HCT116 (cell line): ENCODE results near the gene IL1RAPL2.

Experiments
- CEBPB ChIP-seq: IDR thresholded peaks from 2 replicates; pipeline ENCODE4 v1.6.1; 2012; ENCODE audit warnings: low read depth
- EZH2 ChIP-seq: fragments of 200-600 bp; sonication (generic); IDR thresholded peaks from 2 replicates; pipeline ENCODE4 v1.6.1; 2017; ENCODE audit warnings: antibody characterized with exemption, mixed run types
- EZH2phosphoT487 ChIP-seq: fragments of 200-600 bp; IDR thresholded peaks from 2 replicates; pipeline ENCODE4 v1.6.1; 2018; ENCODE audit warnings: antibody characterized with exemption, borderline replicate concordance
- POLR2AphosphoS5 ChIP-seq: IDR thresholded peaks from 2 replicates; pipeline ENCODE4 v1.6.1; 2011; ENCODE audit warnings: mild to moderate bottlenecking, low read depth, low read length, moderate library complexity
- SIN3A ChIP-seq: IDR thresholded peaks from 2 replicates; pipeline ENCODE4 v1.6.1; 2012; ENCODE audit warnings: low read depth
- TF ChIP-seq, protein P1 (sequence below), 3 experiments: fragments of 200-600 bp in 1 of 3; sonication (generic) in 1 of 3; IDR thresholded peaks in 2 of 3; conservative IDR thresholded peaks in 1 of 3; 2 replicates each; pipeline ENCODE4 v1.5.1; 2012 to 2017; ENCODE audit warnings: low read depth in 2 of 3, low read length in 2 of 3, antibody characterized with exemption in 1 of 3, borderline replicate concordance in 1 of 3, control low read depth in 1 of 3, mild to moderate bottlenecking in 1 of 3, mixed read lengths in 1 of 3, mixed run types in 1 of 3, moderate library complexity in 1 of 3; ENCODE audit not compliant: insufficient read depth in 1 of 3
- TF ChIP-seq, protein P2 (sequence below): IDR thresholded peaks from 2 replicates; pipeline ENCODE4 v1.6.1; 2012
- TF ChIP-seq, protein P3 (sequence below): IDR thresholded peaks from 2 replicates; pipeline ENCODE4 v1.6.1; 2012; ENCODE audit warnings: low read depth

DNA sequence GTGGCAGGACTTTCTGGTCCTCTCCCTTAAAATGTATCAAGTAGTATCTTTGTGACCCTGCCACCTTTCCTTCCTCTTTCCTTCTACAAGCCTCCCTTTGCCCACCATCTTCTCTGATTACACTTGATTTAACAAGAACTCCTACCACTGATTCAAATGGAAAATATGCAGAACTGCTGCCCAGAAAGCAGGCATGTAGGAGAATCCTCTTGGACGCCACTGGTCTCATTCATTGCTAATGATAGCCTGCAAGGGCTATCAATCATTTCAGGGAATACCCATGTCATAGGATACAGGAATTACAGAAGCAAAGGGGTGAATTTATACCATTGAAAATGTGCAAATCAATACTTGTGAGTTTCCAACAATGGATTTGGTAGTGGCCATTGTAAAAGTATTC, 961.8 kb downstream of the IL1RAPL2 start:
- TF ChIP-seq SIN3A (no peak), EZH2 (no peak), POLR2AphosphoS5 (no peak), CEBPB (no peak), EZH2phosphoT487 (no peak)
- TF ChIP-seq, protein P1, sequence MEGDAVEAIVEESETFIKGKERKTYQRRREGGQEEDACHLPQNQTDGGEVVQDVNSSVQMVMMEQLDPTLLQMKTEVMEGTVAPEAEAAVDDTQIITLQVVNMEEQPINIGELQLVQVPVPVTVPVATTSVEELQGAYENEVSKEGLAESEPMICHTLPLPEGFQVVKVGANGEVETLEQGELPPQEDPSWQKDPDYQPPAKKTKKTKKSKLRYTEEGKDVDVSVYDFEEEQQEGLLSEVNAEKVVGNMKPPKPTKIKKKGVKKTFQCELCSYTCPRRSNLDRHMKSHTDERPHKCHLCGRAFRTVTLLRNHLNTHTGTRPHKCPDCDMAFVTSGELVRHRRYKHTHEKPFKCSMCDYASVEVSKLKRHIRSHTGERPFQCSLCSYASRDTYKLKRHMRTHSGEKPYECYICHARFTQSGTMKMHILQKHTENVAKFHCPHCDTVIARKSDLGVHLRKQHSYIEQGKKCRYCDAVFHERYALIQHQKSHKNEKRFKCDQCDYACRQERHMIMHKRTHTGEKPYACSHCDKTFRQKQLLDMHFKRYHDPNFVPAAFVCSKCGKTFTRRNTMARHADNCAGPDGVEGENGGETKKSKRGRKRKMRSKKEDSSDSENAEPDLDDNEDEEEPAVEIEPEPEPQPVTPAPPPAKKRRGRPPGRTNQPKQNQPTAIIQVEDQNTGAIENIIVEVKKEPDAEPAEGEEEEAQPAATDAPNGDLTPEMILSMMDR (IDR thresholded peaks at IDR 0.05 in 2 of 3, conservative IDR thresholded peaks at IDR 0.05 in 1 of 3; ENCODE audit: borderline replicate concordance in 1 of 3, insufficient read depth in 1 of 3, low read depth in 2 of 3, low read length in 2 of 3) = no peak
- TF ChIP-seq, protein P2, sequence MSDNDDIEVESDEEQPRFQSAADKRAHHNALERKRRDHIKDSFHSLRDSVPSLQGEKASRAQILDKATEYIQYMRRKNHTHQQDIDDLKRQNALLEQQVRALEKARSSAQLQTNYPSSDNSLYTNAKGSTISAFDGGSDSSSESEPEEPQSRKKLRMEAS = no peak
- TF ChIP-seq, protein P3, sequence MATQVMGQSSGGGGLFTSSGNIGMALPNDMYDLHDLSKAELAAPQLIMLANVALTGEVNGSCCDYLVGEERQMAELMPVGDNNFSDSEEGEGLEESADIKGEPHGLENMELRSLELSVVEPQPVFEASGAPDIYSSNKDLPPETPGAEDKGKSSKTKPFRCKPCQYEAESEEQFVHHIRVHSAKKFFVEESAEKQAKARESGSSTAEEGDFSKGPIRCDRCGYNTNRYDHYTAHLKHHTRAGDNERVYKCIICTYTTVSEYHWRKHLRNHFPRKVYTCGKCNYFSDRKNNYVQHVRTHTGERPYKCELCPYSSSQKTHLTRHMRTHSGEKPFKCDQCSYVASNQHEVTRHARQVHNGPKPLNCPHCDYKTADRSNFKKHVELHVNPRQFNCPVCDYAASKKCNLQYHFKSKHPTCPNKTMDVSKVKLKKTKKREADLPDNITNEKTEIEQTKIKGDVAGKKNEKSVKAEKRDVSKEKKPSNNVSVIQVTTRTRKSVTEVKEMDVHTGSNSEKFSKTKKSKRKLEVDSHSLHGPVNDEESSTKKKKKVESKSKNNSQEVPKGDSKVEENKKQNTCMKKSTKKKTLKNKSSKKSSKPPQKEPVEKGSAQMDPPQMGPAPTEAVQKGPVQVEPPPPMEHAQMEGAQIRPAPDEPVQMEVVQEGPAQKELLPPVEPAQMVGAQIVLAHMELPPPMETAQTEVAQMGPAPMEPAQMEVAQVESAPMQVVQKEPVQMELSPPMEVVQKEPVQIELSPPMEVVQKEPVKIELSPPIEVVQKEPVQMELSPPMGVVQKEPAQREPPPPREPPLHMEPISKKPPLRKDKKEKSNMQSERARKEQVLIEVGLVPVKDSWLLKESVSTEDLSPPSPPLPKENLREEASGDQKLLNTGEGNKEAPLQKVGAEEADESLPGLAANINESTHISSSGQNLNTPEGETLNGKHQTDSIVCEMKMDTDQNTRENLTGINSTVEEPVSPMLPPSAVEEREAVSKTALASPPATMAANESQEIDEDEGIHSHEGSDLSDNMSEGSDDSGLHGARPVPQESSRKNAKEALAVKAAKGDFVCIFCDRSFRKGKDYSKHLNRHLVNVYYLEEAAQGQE = no peak
